K562 (cell line): Measurements from ENCODE around the gene SORCS1. TPM values are rescaled to one million over a fixed set of nuclear protein-coding genes. Genes with fewer than 3 reads are reported as not detected.

Experiments used
- ATAC-seq: fragments of 200-7000 bp; cut with Tn5 transposase; 3 replicates; pipeline ENCODE4 v1.9.1; 2020; ENCODE audit warnings: moderate library complexity
- BruUV-seq: library from RNA; stranded (reverse); fragments of 400-500 nt; replicated peaks from 2 replicates; lab custom pipeline; 2021; lab: Mats Ljungman, UMichigan
- CTCF ChIA-PET: fragments of 300-600 bp; formaldehyde crosslinking; extraction: SDS; loops from one replicate; lab custom pipeline; 2021; ENCODE audit warnings: low intra/inter-chr PET ratio; lab: Yijun Ruan, JAX
- POLR2A ChIA-PET: fragments of 300-600, 350-650 bp; sonication (Branson Sonifier 250); formaldehyde crosslinking; extraction: SDS; loops from one replicate; lab custom pipeline; 2021; ENCODE audit warnings: antibody characterized with exemption, inconsistent platforms; lab: Yijun Ruan, JAX
- DNase-seq, 4 experiments: peaks; one replicate each; pipeline versions ENCODE4 v3.0.0 to v3.0.0-alpha.2; 2011 to 2018; ENCODE audit warnings: low spot score in 3 of 4, mixed read lengths in 3 of 4; ENCODE audit errors: extremely low read depth in 1 of 4
- FAIRE-seq: peaks from 2 replicates; lab custom pipeline; 2011; peaks lifted over from hg19 to GRCh38; lab: Jason Lieb, UNC
- H2AFZ ChIP-seq: 2 replicates; pipeline ENCODE4 v1.6.0; 2011; ENCODE audit warnings: low read depth, low read length, control low read depth, inconsistent platforms
- H3K27ac ChIP-seq: fragments of 200-600 bp; 3 replicates; pipeline ENCODE4 v1.8.0; 2011; ENCODE audit warnings: low read depth, mild to moderate bottlenecking, control low read depth, inconsistent platforms, low read length, moderate library complexity, mixed read lengths; ENCODE audit errors: extremely low read depth
- H3K27me3 ChIP-seq, 2 experiments: fragments of 300-600 bp in 1 of 2; 2 replicates in 1 of 2; 3 replicates in 1 of 2; pipeline versions ENCODE4 v1.6.0 to v1.8.0; 2011; ENCODE audit warnings: inconsistent platforms in 2 of 2, low read length in 2 of 2, mild to moderate bottlenecking in 1 of 2, mixed read lengths in 1 of 2, moderate library complexity in 1 of 2; ENCODE audit not compliant: control insufficient read depth in 2 of 2, insufficient read depth in 2 of 2
- H3K36me3 ChIP-seq: fragments of 300-600 bp; 3 replicates; pipeline ENCODE4 v1.8.0; 2011; ENCODE audit warnings: mild to moderate bottlenecking, low read length, inconsistent platforms; ENCODE audit not compliant: control insufficient read depth, insufficient read depth
- H3K4me1 ChIP-seq, 2 experiments: fragments of 200-600 bp in 1 of 2; replicated peaks in 1 of 2; 2 replicates in 1 of 2; 3 replicates in 1 of 2; pipeline versions ENCODE4 v1.5.1 to v1.8.0; 2011; ENCODE audit warnings: inconsistent platforms in 2 of 2, low read length in 2 of 2, mild to moderate bottlenecking in 1 of 2, mixed read lengths in 1 of 2, moderate library complexity in 1 of 2; ENCODE audit not compliant: control insufficient read depth in 2 of 2, insufficient read depth in 2 of 2
- H3K4me2 ChIP-seq: 2 replicates; pipeline ENCODE4 v1.6.1; 2011; ENCODE audit warnings: low read length, control low read depth, inconsistent platforms, mixed read lengths; ENCODE audit not compliant: insufficient read depth
- H3K4me3 ChIP-seq: fragments of 200-600 bp; sonication (generic), shearing (Covaris generic); 2 replicates; pipeline ENCODE4 v1.5.1; 2016; ENCODE audit warnings: control low read depth, inconsistent platforms
- H3K79me2 ChIP-seq: fragments of 200-600 bp; 3 replicates; pipeline ENCODE4 v1.8.0; 2011; ENCODE audit warnings: low read length, inconsistent platforms; ENCODE audit not compliant: control insufficient read depth, insufficient read depth
- H3K9ac ChIP-seq, 2 experiments: 2 replicates each; pipeline versions ENCODE4 v1.6.0 to v1.6.1; 2011; ENCODE audit warnings: low read depth in 2 of 2, low read length in 2 of 2, control low read depth in 1 of 2, inconsistent platforms in 1 of 2, mild to moderate bottlenecking in 1 of 2, mixed read lengths in 1 of 2; ENCODE audit not compliant: insufficient read depth in 1 of 2
- H3K9me1 ChIP-seq: one replicate; pipeline ENCODE4 v1.6.0; 2011; ENCODE audit warnings: inconsistent platforms, mild to moderate bottlenecking, low read length, moderate library complexity; ENCODE audit not compliant: control insufficient read depth, insufficient read depth
- H3K9me3 ChIP-seq: replicated peaks from 2 replicates; pipeline ENCODE4 v1.5.1; 2011; ENCODE audit warnings: low read depth, low read length, inconsistent platforms; ENCODE audit not compliant: control insufficient read depth, insufficient read depth
- H4K20me1 ChIP-seq: replicated peaks from 2 replicates; pipeline ENCODE4 v1.6.1; 2011; ENCODE audit warnings: low read length, inconsistent platforms, mixed read lengths; ENCODE audit not compliant: control insufficient read depth, insufficient read depth
- GABPB1 ChIP-seq: sonication (generic); formaldehyde crosslinking; IDR thresholded peaks from 2 replicates; pipeline ENCODE4 v1.8.0; 2022; ENCODE audit warnings: mild to moderate bottlenecking, missing genetic modification reagents
- MNT ChIP-seq, 2 experiments: fragments of 450-650 bp; conservative IDR thresholded peaks; 2 replicates each; pipeline ENCODE4 v1.6.1; 2017; ENCODE audit warnings: mild to moderate bottlenecking in 2 of 2, moderate library complexity in 2 of 2
- PRMT5 ChIP-seq: sonication (generic); formaldehyde crosslinking; IDR thresholded peaks from 2 replicates; pipeline ENCODE4 v1.5.0; 2020; ENCODE audit warnings: missing genetic modification reagents
- SIN3A ChIP-seq, 2 experiments: fragments of 150-350 bp in 1 of 2; IDR thresholded peaks; 2 replicates each; pipeline ENCODE4 v1.6.1; 2011 to 2016; ENCODE audit warnings: borderline replicate concordance in 2 of 2, low read depth in 2 of 2, low read length in 2 of 2, mild to moderate bottlenecking in 2 of 2, moderate library complexity in 2 of 2; ENCODE audit not compliant: control insufficient read depth in 1 of 2
- SOX6 ChIP-seq: fragments of 450-650 bp; IDR thresholded peaks from 2 replicates; pipeline ENCODE4 v1.6.1; 2014; ENCODE audit warnings: mild to moderate bottlenecking
- SPI1 ChIP-seq: IDR thresholded peaks from 2 replicates; pipeline ENCODE4 v1.6.1; 2011; ENCODE audit warnings: low read depth, low read length, control low read depth, borderline replicate concordance
- ZKSCAN3 ChIP-seq: fragments of 250-450 bp; sonication (Bioruptor Pico); IDR thresholded peaks from 2 replicates; pipeline ENCODE4 v1.4.0; 2020
- ZNF561 ChIP-seq: fragments of 450-650 bp; formaldehyde crosslinking; conservative IDR thresholded peaks from 2 replicates; pipeline ENCODE4 v1.4.0; 2020; ENCODE audit warnings: mild to moderate bottlenecking, moderate library complexity
- ZNF79 ChIP-seq: fragments of 250-450 bp; sonication (Bioruptor Pico); IDR thresholded peaks from 2 replicates; pipeline ENCODE4 v1.4.0; 2020; ENCODE audit warnings: low read depth, mild to moderate bottlenecking, moderate library complexity
- WGBS: fragments of 100-300 bp; shearing (Covaris generic); methylation state at CpG from one replicate; pipeline ENCODE4 v1.1.6; 2016; ENCODE audit warnings: low coverage, mixed read lengths; ENCODE audit not compliant: insufficient coverage; ENCODE audit errors: missing lambda C conversion rate; 5-methylcytosine and 5-hydroxymethylcytosine counted together
- in situ Hi-C: fragments of 300-500 bp; cut with MboI; formaldehyde crosslinking; loops from 4 replicates; pipeline ENCODE4 v1.15.0; 2018; ENCODE audit warnings: inconsistent platforms, mixed read lengths
- intact Hi-C: fragments of 100-400 bp; cut with micrococcal nuclease; formaldehyde crosslinking; loops from 2 replicates; pipeline ENCODE4 v1.14.2; 2022
- polyA plus RNA-seq, 8 experiments: library from polyadenylated mRNA; depleted of rRNA in 4 of 8; stranded (reverse) in 5 of 8; unstranded in 3 of 8; fragments of >200 nt; fragmentation: Nextera tagmentation in 2 of 8; fragmentation: Illumina TruSeq in 1 of 8; extraction: Ambion mirVana in 2 of 8; extraction: Trizol in 1 of 8; gene quantifications; 2 replicates each; pipeline versions ENCODE4 v1.2.1 to v1.2.3, GENCODE V29; 2011 to 2014; ENCODE audit warnings: inconsistent platforms in 1 of 8, missing spikeins in 1 of 8
- total RNA-seq, 7 experiments: library from RNA; depleted of rRNA in 6 of 7; stranded (reverse); fragments of >200 nt in 6 of 7; fragmentation: Illumina TruSeq in 2 of 7; extraction: Trizol in 2 of 7; gene quantifications; 2 replicates each; pipeline versions ENCODE4 v1.2.1 to v1.2.3, GENCODE V29; 2011 to 2021; ENCODE audit warnings: low replicate concordance in 1 of 7
- TF ChIP-seq, protein P1 (sequence below): fragments of 250-450 bp; sonication (Bioruptor Pico); IDR thresholded peaks from 2 replicates; pipeline ENCODE4 v1.5.0; 2020; ENCODE audit warnings: mild to moderate bottlenecking, borderline replicate concordance
- TF ChIP-seq, protein P2 (sequence below), 2 experiments: fragments of 450-650 bp in 1 of 2; sonication (generic) in 1 of 2; formaldehyde crosslinking; conservative IDR thresholded peaks; 2 replicates each; pipeline versions ENCODE4 v1.4.0 to v1.8.1; 2020 to 2022; ENCODE audit warnings: mild to moderate bottlenecking in 1 of 2, missing genetic modification reagents in 1 of 2
- TF ChIP-seq, protein P3 (sequence below): fragments of 200-400 bp; formaldehyde crosslinking; IDR thresholded peaks from 2 replicates; pipeline ENCODE4 v1.6.1; 2017; ENCODE audit warnings: mild to moderate bottlenecking, low read depth, low read length, moderate library complexity
- TF ChIP-seq, protein P4 (sequence below), 3 experiments: fragments of 200-800 bp in 1 of 3; sonication (Bioruptor generic) in 1 of 3; sonication (generic) in 1 of 3; formaldehyde crosslinking in 1 of 3; IDR thresholded peaks; 2 replicates each; pipeline versions ENCODE4 v1.6.1 to v1.8.0; 2016 to 2022; ENCODE audit warnings: mild to moderate bottlenecking in 2 of 3, missing compliant biosample characterization in 2 of 3, missing genetic modification characterization in 2 of 3, missing genetic modification reagents in 1 of 3

SORCS1 gene
- total and polyA plus RNA-seq, 9 of the 15 experiments (the other 6 are each of a cell fraction or from before 2014, with no cell fraction given), result 1.5 to 3.9 (median 2.7) TPM

- no peak for TF ChIP-seq SPI1
- no peak for TF ChIP-seq ZKSCAN3 (CRISPR knock-in tag)
- TF ChIP-seq, protein P1, sequence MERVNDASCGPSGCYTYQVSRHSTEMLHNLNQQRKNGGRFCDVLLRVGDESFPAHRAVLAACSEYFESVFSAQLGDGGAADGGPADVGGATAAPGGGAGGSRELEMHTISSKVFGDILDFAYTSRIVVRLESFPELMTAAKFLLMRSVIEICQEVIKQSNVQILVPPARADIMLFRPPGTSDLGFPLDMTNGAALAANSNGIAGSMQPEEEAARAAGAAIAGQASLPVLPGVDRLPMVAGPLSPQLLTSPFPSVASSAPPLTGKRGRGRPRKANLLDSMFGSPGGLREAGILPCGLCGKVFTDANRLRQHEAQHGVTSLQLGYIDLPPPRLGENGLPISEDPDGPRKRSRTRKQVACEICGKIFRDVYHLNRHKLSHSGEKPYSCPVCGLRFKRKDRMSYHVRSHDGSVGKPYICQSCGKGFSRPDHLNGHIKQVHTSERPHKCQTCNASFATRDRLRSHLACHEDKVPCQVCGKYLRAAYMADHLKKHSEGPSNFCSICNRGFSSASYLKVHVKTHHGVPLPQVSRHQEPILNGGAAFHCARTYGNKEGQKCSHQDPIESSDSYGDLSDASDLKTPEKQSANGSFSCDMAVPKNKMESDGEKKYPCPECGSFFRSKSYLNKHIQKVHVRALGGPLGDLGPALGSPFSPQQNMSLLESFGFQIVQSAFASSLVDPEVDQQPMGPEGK (CRISPR knock-in tag), result no peak
- TF ChIP-seq GABPB1 (CRISPR knock-in tag), result no peak
Measured at GRCh38 chr10:107075117-107075516, 89.4 kb downstream of the SORCS1 start (continued).

- H3K27ac ChIP-seq, result no peak overlapping the region
- H3K4me2 ChIP-seq, result no peak overlapping the region
- H4K20me1 ChIP-seq, result no peaks in the 10 kb centered on the region
- no peak overlapping the region for H3K9ac ChIP-seq
- FAIRE-seq (no peak), DNase-seq (no peak), ATAC-seq (no peak)
- BruUV-seq, result no TSS peak
- no peaks in the 10 kb centered on the region; a peak in 1 of 5 replicates for H3K4me1 ChIP-seq
- H3K36me3 ChIP-seq, result no peaks in the 10 kb centered on the region
- H3K4me3 ChIP-seq, result no peak overlapping the region
- CTCF ChIA-PET, result no interaction called here
- WGBS, result 54% methylated on average over 5 of the region's 5 CpGs
- H3K79me2 ChIP-seq, result no peaks in the 10 kb centered on the region
- intact Hi-C loops (no loop called here), in situ Hi-C loops (no loop called here)
- H3K9me3 ChIP-seq, result no peaks in the 10 kb centered on the region
- H2AFZ ChIP-seq, result no peak overlapping the region
- H3K27me3 ChIP-seq, result no peaks in the 10 kb centered on the region
- no peaks in the 10 kb centered on the region for H3K9me1 ChIP-seq
- POLR2A ChIA-PET, result no interaction called here
- TF ChIP-seq SOX6 (no peak), MNT (conservative IDR thresholded peaks at IDR 0.05) (no peak), PRMT5 (CRISPR knock-in tag) (no peak), ZNF561 (CRISPR knock-in tag) (no peak), SIN3A (IDR thresholded peaks at IDR 0.05; ENCODE audit: borderline replicate concordance in 2 of 2, control insufficient read depth in 1 of 2, low read depth in 2 of 2, low read length in 2 of 2) (no peak), ZNF79 (CRISPR knock-in tag) (no peak)
- TF ChIP-seq, protein P2, sequence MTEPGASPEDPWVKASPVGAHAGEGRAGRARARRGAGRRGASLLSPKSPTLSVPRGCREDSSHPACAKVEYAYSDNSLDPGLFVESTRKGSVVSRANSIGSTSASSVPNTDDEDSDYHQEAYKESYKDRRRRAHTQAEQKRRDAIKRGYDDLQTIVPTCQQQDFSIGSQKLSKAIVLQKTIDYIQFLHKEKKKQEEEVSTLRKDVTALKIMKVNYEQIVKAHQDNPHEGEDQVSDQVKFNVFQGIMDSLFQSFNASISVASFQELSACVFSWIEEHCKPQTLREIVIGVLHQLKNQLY (CRISPR knock-in tag; conservative IDR thresholded peaks at IDR 0.05), result no peak
- TF ChIP-seq, protein P3, sequence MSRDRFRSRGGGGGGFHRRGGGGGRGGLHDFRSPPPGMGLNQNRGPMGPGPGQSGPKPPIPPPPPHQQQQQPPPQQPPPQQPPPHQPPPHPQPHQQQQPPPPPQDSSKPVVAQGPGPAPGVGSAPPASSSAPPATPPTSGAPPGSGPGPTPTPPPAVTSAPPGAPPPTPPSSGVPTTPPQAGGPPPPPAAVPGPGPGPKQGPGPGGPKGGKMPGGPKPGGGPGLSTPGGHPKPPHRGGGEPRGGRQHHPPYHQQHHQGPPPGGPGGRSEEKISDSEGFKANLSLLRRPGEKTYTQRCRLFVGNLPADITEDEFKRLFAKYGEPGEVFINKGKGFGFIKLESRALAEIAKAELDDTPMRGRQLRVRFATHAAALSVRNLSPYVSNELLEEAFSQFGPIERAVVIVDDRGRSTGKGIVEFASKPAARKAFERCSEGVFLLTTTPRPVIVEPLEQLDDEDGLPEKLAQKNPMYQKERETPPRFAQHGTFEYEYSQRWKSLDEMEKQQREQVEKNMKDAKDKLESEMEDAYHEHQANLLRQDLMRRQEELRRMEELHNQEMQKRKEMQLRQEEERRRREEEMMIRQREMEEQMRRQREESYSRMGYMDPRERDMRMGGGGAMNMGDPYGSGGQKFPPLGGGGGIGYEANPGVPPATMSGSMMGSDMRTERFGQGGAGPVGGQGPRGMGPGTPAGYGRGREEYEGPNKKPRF, result no peak
- TF ChIP-seq, protein P4, sequence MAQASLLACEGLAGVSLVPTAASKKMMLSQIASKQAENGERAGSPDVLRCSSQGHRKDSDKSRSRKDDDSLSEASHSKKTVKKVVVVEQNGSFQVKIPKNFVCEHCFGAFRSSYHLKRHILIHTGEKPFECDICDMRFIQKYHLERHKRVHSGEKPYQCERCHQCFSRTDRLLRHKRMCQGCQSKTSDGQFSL (CRISPR knock-in tag; IDR thresholded peaks at IDR 0.05), result no peak
- TF ChIP-seq, protein P4 (tag; IDR thresholded peaks at IDR 0.05), result no peak
Measured at GRCh38 chr10:107072786-107073185, 91.7 kb downstream of the SORCS1 start.
